H1 (cell line): Measurements from ENCODE around the gene CD226. TPM values are rescaled to one million over a fixed set of nuclear protein-coding genes. Genes with fewer than 3 reads are reported as not detected.

Experiments
- CTCF ChIA-PET: fragments of 300-600 bp; sonication (Branson Sonifier 250); formaldehyde crosslinking; loops from one replicate; lab custom pipeline; 2021; ENCODE audit not compliant: partially characterized antibody; lab: Charles Lee
- POLR2A ChIA-PET: fragments of 300-600 bp; sonication (Branson Sonifier 250); formaldehyde crosslinking; loops from one replicate; lab custom pipeline; 2021; ENCODE audit warnings: inconsistent platforms; ENCODE audit not compliant: partially characterized antibody; lab: Charles Lee
- DNase-seq, 2 experiments: peaks; one replicate each; pipeline versions ENCODE4 v3.0.0 to v3.0.0-alpha.2; 2010 to 2022; ENCODE audit warnings: low spot score in 2 of 2, low read depth in 1 of 2, mixed read lengths in 1 of 2
- FAIRE-seq: peaks from 2 replicates; lab custom pipeline; 2011; peaks lifted over from hg19 to GRCh38; lab: Jason Lieb, UNC
- H2AFZ ChIP-seq: 2 replicates; pipeline ENCODE4 v1.8.1; 2012; ENCODE audit warnings: low read length, inconsistent platforms
- H2AK5ac ChIP-seq: 2 replicates; pipeline ENCODE4 v1.6.1; 2013; ENCODE audit warnings: low read depth, low read length
- H2BK120ac ChIP-seq: replicated peaks from 2 replicates; pipeline ENCODE3; 2013; ENCODE audit warnings: low read depth, low read length, inconsistent platforms
- H2BK12ac ChIP-seq: 2 replicates; pipeline ENCODE4 v1.6.1; 2013; ENCODE audit warnings: low read depth, low read length
- H2BK15ac ChIP-seq: 2 replicates; pipeline ENCODE4 v1.6.1; 2013; ENCODE audit warnings: low read length
- H2BK20ac ChIP-seq: 2 replicates; pipeline ENCODE4 v1.6.1; 2013; ENCODE audit warnings: low read length
- H2BK5ac ChIP-seq: 2 replicates; pipeline ENCODE4 v1.6.1; 2013; ENCODE audit warnings: low read depth, low read length
- H3K14ac ChIP-seq: 2 replicates; pipeline ENCODE4 v1.6.1; 2013; ENCODE audit warnings: inconsistent platforms; ENCODE audit not compliant: insufficient read length
- H3K18ac ChIP-seq: 2 replicates; pipeline ENCODE4 v1.6.1; 2013; ENCODE audit warnings: low read length; ENCODE audit errors: extremely low read depth
- H3K23ac ChIP-seq: 2 replicates; pipeline ENCODE4 v1.6.1; 2013; ENCODE audit warnings: inconsistent platforms; ENCODE audit not compliant: insufficient read length
- H3K23me2 ChIP-seq: 2 replicates; pipeline ENCODE4 v1.6.1; 2013; ENCODE audit warnings: low read depth, low read length
- H3K27ac ChIP-seq: 2 replicates; pipeline ENCODE4 v1.6.1; 2011; ENCODE audit warnings: low read depth, low read length, inconsistent platforms
- H3K27me3 ChIP-seq, 4 experiments: replicated peaks in 1 of 4; 1 replicate in 1 of 4; 2 replicates in 3 of 4; pipeline versions ENCODE4 v1.6.1 to v1.8.1; 2011 to 2013; ENCODE audit warnings: low read length in 3 of 4, mild to moderate bottlenecking in 3 of 4, inconsistent platforms in 2 of 4, mixed read lengths in 2 of 4, moderate library complexity in 1 of 4; ENCODE audit not compliant: control insufficient read depth in 3 of 4, insufficient read depth in 3 of 4; ENCODE audit errors: extremely low read depth in 1 of 4
- H3K36me3 ChIP-seq, 4 experiments: 2 replicates each; pipeline versions ENCODE4 v1.6.1 to v1.8.1; 2011 to 2013; ENCODE audit warnings: mild to moderate bottlenecking in 4 of 4, low read length in 3 of 4, moderate library complexity in 2 of 4, control low read depth in 1 of 4, inconsistent platforms in 1 of 4; ENCODE audit not compliant: insufficient read depth in 4 of 4, control insufficient read depth in 2 of 4
- H3K4ac ChIP-seq: replicated peaks from 2 replicates; pipeline ENCODE3; 2013; ENCODE audit warnings: low read length, low read depth, mixed read lengths, inconsistent platforms; ENCODE audit not compliant: insufficient read length
- H3K4me1 ChIP-seq, 4 experiments: replicated peaks in 1 of 4; 1 replicate in 1 of 4; 2 replicates in 3 of 4; pipeline versions ENCODE4 v1.6.1 to v1.8.1; 2011 to 2013; ENCODE audit warnings: low read length in 3 of 4, inconsistent platforms in 2 of 4, mixed read lengths in 1 of 4; ENCODE audit not compliant: insufficient read depth in 4 of 4, control insufficient read depth in 3 of 4
- H3K4me2 ChIP-seq, 2 experiments: 2 replicates each; pipeline versions ENCODE4 v1.6.1 to v1.8.1; 2011 to 2013; ENCODE audit warnings: low read depth in 2 of 2, low read length in 2 of 2, control low read depth in 1 of 2, inconsistent platforms in 1 of 2, mild to moderate bottlenecking in 1 of 2; ENCODE audit not compliant: insufficient read depth in 1 of 2
- H3K4me3 ChIP-seq, 4 experiments: fragments of 200-600, 300-600 bp in 1 of 4; sonication (generic), shearing (Covaris generic), sonication (Bioruptor Twin) in 1 of 4; 2 replicates each; pipeline versions ENCODE4 v1.5.1 to v1.8.1; 2011 to 2016; ENCODE audit warnings: low read length in 4 of 4, low read depth in 3 of 4, control low read depth in 2 of 4, inconsistent platforms in 2 of 4, mild to moderate bottlenecking in 2 of 4, mixed read lengths in 1 of 4, moderate library complexity in 1 of 4; ENCODE audit not compliant: insufficient read depth in 2 of 4; ENCODE audit errors: extremely low read depth in 1 of 4
- H3K56ac ChIP-seq: replicated peaks from 2 replicates; pipeline ENCODE3; 2013; ENCODE audit warnings: low read depth, mild to moderate bottlenecking, mixed read lengths, low read length, inconsistent platforms; ENCODE audit not compliant: insufficient read length
- H3K79me1 ChIP-seq: 2 replicates; pipeline ENCODE4 v1.6.1; 2013; ENCODE audit warnings: low read depth, low read length, control low read depth
- H3K79me2 ChIP-seq, 2 experiments: 2 replicates each; pipeline versions ENCODE4 v1.6.1 to v1.8.1; 2012 to 2013; ENCODE audit warnings: low read length in 2 of 2, mild to moderate bottlenecking in 2 of 2, inconsistent platforms in 1 of 2; ENCODE audit not compliant: insufficient read depth in 2 of 2, control insufficient read depth in 1 of 2
- H3K9ac ChIP-seq, 4 experiments: replicated peaks in 1 of 4; 1 replicate in 1 of 4; 2 replicates in 3 of 4; pipeline versions ENCODE4 v1.6.1 to v1.8.1; 2011 to 2013; ENCODE audit warnings: low read depth in 3 of 4, low read length in 3 of 4, control low read depth in 2 of 4, mild to moderate bottlenecking in 2 of 4, moderate library complexity in 2 of 4, inconsistent platforms in 1 of 4; ENCODE audit errors: extremely low read depth in 1 of 4
- H3K9me3 ChIP-seq, 2 experiments: 2 replicates each; pipeline versions ENCODE4 v1.6.1 to v1.8.1; 2012 to 2013; ENCODE audit warnings: mild to moderate bottlenecking in 2 of 2, moderate library complexity in 2 of 2, control low read depth in 1 of 2, inconsistent platforms in 1 of 2, low read depth in 1 of 2, low read length in 1 of 2, mixed read lengths in 1 of 2; ENCODE audit not compliant: insufficient read depth in 2 of 2
- H4K20me1 ChIP-seq, 2 experiments: replicated peaks in 1 of 2; 2 replicates each; pipeline versions ENCODE3 to v1.8.1; 2011 to 2013; ENCODE audit warnings: inconsistent platforms in 2 of 2, low read length in 2 of 2, mild to moderate bottlenecking in 1 of 2; ENCODE audit not compliant: insufficient read depth in 2 of 2, control insufficient read depth in 1 of 2
- H4K5ac ChIP-seq: 2 replicates; pipeline ENCODE4 v1.6.1; 2013; ENCODE audit warnings: low read length, low read depth, mixed read lengths, inconsistent platforms; ENCODE audit not compliant: insufficient read length
- H4K8ac ChIP-seq: 2 replicates; pipeline ENCODE4 v1.8.0; 2013; ENCODE audit warnings: mild to moderate bottlenecking, moderate library complexity, low read length, inconsistent platforms; ENCODE audit not compliant: insufficient read depth; ENCODE audit errors: extremely low read depth
- H4K91ac ChIP-seq: replicated peaks from 2 replicates; pipeline ENCODE3; 2013; ENCODE audit warnings: low read length, mixed read lengths, inconsistent platforms; ENCODE audit not compliant: insufficient read length
- CBX5 ChIP-seq: fragments of 300-800, 300-1000 bp; sonication (generic); IDR thresholded peaks from 2 replicates; pipeline ENCODE4 v1.7.1; 2016; ENCODE audit warnings: antibody characterized with exemption, low read length, low read depth
- HDAC2 ChIP-seq, 2 experiments: fragments of 300-600 bp in 1 of 2; sonication (generic) in 1 of 2; IDR thresholded peaks; 2 replicates each; pipeline ENCODE4 v1.6.1; 2011 to 2012; ENCODE audit warnings: low read depth in 2 of 2, low read length in 2 of 2, mild to moderate bottlenecking in 2 of 2, moderate library complexity in 2 of 2, borderline replicate concordance in 1 of 2, inconsistent platforms in 1 of 2
- NANOG ChIP-seq: IDR thresholded peaks from 2 replicates; pipeline ENCODE4 v1.6.1; 2011; ENCODE audit warnings: low read length, low read depth, mild to moderate bottlenecking, inconsistent platforms; ENCODE audit not compliant: insufficient read depth, poor library complexity, severe bottlenecking
- SAP30 ChIP-seq: fragments of 300-600 bp; sonication (generic); IDR thresholded peaks from 2 replicates; pipeline ENCODE4 v1.7.1; 2012; ENCODE audit warnings: low read length, moderate library complexity, mild to moderate bottlenecking, inconsistent platforms; ENCODE audit not compliant: insufficient read depth, insufficient replicate concordance
- WGBS, 2 experiments: shearing (Covaris generic) in 1 of 2; methylation state at CpG; one replicate each; pipeline versions ENCODE4 v1.1.6 to v1.1.7; 2013 to 2015; ENCODE audit warnings: low lambda C conversion rate in 2 of 2, mixed read lengths in 2 of 2, inconsistent platforms in 1 of 2, low coverage in 1 of 2, missing lambda C conversion rate in 1 of 2; ENCODE audit not compliant: insufficient replicate concordance in 2 of 2, insufficient coverage in 1 of 2, insufficient read length in 1 of 2; ENCODE audit errors: extremely low coverage in 1 of 2, missing lambda C conversion rate in 1 of 2; 5-methylcytosine and 5-hydroxymethylcytosine counted together
- polyA plus RNA-seq, 7 experiments: library from polyadenylated mRNA; depleted of rRNA in 3 of 7; stranded (reverse) in 5 of 7; unstranded in 2 of 7; fragments of >200 nt in 5 of 7; fragments of 200-250 nt in 2 of 7; gene quantifications; 1 replicate in 5 of 7; 2 replicates in 1 of 7; 4 replicates in 1 of 7; pipeline versions ENCODE4 v1.2.1 to v1.2.3, GENCODE V29; 2011 to 2013; ENCODE audit warnings: missing spikeins in 2 of 7, mixed read lengths in 2 of 7
- total RNA-seq: library from RNA; stranded (reverse); fragmentation: NEBNext Ultra II Directional; extraction: Animal tissue kit (Norgen Biotek cat#: 25700); gene quantifications from 2 replicates; pipeline ENCODE4 v1.2.1, GENCODE V29; 2021

CD226 gene
- total and polyA plus RNA-seq, 2 of the 8 experiments (the other 6 are each of a cell fraction or from before 2014, with no cell fraction given), result not detected

DNA sequence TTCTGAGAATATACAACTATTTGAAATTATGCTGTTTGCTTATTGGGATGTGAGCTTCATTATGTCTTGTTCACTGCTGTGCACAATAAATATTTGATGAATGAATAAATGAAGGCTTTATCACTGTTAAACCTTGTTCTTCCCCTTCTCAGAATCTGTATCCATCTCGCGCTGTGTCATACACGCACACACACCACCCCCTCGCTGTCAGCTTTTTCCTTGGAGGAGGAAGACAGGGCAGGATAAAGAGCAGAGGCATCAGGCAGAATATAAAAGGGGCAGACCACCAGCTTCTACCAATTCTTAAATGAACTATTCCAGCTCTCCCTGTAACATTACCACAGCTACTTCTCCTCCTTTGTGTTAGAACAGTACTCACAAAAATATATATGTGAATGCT is 75.0 kb downstream of the CD226 start:
- Histone ChIP-seq H3K56ac (no peak overlapping the region), H3K4me3 (no peak overlapping the region), H3K79me1 (no peaks in the 10 kb centered on the region), H2BK5ac (no peak overlapping the region), H2AFZ (no peak overlapping the region), H4K91ac (no peak overlapping the region), H2BK12ac (no peak overlapping the region), H3K18ac (no peak overlapping the region), H4K5ac (no peak overlapping the region), H3K27me3 (no peaks in the 10 kb centered on the region), H2BK15ac (no peak overlapping the region), H3K4me1 (peaks cover 0 to 5% (median 0%) of the 10 kb centered on the region in 4 experiments; a peak in 1 of 7 replicates), H3K36me3 (no peaks in the 10 kb centered on the region), H3K14ac (no peak overlapping the region), H2BK120ac (no peak overlapping the region), H3K9me3 (no peaks in the 10 kb centered on the region), H3K27ac (no peak overlapping the region), H3K23ac (no peak overlapping the region), H4K8ac (no peak overlapping the region), H3K9ac (no peak overlapping the region), H4K20me1 (no peaks in the 10 kb centered on the region), H3K4ac (no peak overlapping the region), H2BK20ac (no peak overlapping the region), H3K4me2 (no peak overlapping the region), H3K23me2 (no peaks in the 10 kb centered on the region), H3K79me2 (no peaks in the 10 kb centered on the region), H2AK5ac (no peak overlapping the region)
- TF ChIP-seq CBX5 (no peak), SAP30 (no peak), NANOG (no peak), HDAC2 (IDR thresholded peaks at IDR 0.05; ENCODE audit: borderline replicate concordance in 1 of 2, low read depth in 2 of 2, low read length in 2 of 2) (no peak)
- FAIRE-seq, result no peak
- POLR2A ChIA-PET, result no interaction called here
- DNase-seq, result no peak
- CTCF ChIA-PET, result interaction anchor here (1.0 to 1.1 kb wide), 4 partner anchors 12 to 123 kb away, joined by 3 to 4 read pairs (median 3); no protein-coding TSS in a partner anchor
- WGBS, 2 experiments, result 92% methylated on average over 4 of the region's 4 CpGs; no CpG with 5 or more reads in 1 of the 2 experiments
